Measurements from ENCODE around the gene LRP1-AS.

Gene LRP1-AS

DNA sequence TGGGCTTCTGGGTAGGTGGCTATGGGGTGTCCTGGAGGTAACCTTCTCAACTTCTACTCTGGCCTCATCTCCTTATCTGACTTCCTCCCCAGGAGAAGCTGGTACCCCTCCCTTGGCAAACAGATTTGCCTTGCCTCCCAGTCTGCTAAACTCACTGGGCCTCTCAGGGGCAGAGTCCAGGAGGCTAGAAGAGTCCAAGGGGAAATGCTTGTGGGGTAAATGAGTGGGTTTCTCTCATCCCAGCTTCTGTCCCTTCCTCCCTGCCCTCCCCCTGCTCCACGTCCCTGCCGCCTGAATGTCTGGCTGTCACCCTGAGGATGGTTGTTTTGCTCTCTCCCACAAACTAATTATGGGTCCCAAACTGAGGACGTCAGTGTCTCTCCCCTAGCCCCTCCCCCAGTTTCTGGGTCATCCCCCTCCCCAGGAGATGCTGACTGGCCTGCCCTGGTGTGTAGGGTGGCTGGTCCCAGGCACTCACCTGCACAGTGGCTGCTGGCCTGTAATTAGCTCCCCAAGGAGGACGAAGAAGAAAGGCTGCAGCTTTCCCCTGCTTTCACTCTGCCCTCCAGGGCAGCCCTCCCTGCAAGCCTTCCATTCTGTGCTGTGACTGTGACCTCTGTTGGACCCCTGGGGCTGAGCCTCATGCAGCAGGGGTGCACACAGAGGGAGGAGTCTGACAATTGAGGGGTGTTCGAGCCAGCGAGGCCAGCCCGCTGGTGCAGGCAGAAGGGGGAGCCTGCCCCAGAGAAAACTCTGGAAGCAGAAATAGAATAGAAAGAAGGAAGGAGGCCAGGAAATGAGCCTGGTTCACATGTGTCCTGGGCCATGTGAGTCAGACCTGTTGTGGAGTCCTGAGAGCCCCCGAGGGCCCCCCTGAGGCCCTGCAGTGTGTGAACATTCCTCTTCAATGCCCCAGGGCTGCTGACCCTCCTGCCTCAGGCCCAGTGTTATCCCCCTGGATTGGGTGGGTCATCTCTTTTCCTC, at the start of gene LRP1-AS:
LRP1-AS (minus strand) TSS at position 659 of the 984 bp plus-strand sequence.
- DNase-seq, result no peak

DNA sequence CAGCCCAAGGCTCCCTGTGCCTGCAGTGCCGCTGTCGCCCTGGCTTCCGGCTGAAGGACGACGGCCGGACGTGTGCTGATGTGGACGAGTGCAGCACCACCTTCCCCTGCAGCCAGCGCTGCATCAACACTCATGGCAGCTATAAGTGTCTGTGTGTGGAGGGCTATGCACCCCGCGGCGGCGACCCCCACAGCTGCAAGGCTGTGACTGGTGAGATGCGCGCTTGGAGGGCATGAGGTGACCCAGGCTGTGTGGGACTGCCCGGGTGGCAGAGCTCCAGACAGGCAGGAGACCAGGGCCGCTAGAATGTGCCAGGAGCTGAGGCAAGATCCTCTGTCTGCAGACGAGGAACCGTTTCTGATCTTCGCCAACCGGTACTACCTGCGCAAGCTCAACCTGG, 49.5 kb upstream of the LRP1-AS start:
- DNase-seq, result no peak

DNA sequence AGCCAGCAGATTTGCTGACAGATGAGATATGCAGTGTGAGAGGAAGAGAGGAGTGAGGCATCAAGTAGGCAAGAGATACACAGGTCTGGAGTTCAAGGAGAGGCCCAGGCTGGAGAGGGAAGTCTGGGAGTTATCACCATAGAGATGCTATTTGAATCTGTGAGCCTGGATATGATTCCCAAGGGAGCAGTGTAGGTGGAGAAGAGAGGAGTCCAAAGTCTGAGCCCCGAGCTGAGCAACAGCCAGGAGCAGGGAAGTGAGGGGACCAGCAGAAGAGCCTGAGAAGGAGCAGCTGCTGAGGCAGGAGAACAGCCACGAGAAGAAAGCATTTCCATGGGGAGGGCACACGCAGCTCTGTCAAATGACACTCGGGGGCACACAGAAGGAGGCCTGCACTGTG, 49.0 kb upstream of the LRP1-AS start:
- no peak for DNase-seq

DNA sequence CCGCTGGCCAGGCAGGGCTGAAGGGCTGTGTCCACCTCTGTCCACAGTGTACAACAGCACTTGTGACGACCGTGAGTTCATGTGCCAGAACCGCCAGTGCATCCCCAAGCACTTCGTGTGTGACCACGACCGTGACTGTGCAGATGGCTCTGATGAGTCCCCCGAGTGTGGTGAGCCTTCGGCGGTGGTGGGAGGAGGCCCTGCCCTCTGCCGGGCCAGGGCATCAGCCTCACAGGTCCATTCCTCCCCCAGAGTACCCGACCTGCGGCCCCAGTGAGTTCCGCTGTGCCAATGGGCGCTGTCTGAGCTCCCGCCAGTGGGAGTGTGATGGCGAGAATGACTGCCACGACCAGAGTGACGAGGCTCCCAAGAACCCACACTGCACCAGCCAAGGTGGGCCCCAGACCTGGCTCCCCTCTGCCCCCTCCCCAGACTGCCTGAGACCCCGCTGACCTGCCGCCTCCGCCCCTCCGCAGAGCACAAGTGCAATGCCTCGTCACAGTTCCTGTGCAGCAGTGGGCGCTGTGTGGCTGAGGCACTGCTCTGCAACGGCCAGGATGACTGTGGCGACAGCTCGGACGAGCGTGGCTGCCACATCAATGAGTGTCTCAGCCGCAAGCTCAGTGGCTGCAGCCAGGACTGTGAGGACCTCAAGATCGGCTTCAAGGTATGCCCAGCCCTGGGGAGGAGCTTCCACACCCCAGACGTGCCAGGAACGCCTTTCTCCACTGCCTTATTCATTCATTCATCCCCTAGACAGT, 48.4 kb upstream of the LRP1-AS start:
- DNase-seq, result no peak

DNA sequence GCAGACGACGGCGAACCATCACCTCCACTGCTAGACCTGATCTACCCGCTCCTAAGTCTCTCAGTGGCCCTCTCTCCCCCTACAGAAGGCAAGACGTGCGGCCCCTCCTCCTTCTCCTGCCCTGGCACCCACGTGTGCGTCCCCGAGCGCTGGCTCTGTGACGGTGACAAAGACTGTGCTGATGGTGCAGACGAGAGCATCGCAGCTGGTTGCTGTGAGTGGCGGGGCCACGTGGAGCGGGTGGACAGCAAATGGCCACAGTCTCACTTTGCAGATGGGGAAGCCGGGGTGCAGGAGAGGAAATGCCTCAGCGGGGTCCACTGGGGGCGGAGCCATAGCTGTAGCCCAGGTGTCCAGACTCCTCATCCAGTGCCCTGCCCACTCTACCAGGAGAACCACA, 47.8 kb upstream of the LRP1-AS start:
- DNase-seq, result no peak

DNA sequence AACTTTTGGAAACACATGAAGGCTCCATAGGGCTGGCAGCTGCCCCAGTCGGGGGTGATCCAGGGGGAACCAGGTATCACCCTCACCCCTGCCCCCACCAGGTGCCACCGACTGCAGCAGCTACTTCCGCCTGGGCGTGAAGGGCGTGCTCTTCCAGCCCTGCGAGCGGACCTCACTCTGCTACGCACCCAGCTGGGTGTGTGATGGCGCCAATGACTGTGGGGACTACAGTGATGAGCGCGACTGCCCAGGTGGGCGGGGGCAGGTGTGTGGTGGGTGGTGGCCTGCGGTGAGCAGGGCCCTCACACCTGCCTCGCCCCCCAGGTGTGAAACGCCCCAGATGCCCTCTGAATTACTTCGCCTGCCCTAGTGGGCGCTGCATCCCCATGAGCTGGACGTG, 46.8 kb upstream of the LRP1-AS start:
- no peak for DNase-seq

DNA sequence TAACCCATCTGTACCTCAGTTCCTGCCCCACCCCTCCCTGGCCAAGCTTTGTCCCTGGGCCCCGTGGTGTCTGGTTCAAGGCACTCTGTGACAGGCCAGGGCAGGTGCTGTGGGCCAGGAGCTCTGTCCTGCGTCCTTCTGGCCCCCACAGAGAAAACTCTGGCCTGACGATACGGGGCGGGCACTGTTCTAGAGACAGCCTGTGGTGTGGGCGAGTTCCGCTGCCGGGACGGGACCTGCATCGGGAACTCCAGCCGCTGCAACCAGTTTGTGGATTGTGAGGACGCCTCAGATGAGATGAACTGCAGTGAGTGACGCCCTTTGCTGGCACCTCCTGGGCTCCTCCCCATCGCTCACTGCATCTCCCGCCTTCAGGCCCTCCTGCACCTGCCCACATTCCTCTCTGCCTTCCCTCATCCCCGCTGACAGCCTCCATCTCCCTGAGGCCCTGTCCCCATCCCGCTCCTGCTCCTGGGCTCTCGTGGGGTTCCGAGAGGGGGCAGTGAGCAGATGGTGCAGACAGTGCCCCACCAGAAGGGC, 46.4 kb upstream of the LRP1-AS start:
- no peak for DNase-seq

DNA sequence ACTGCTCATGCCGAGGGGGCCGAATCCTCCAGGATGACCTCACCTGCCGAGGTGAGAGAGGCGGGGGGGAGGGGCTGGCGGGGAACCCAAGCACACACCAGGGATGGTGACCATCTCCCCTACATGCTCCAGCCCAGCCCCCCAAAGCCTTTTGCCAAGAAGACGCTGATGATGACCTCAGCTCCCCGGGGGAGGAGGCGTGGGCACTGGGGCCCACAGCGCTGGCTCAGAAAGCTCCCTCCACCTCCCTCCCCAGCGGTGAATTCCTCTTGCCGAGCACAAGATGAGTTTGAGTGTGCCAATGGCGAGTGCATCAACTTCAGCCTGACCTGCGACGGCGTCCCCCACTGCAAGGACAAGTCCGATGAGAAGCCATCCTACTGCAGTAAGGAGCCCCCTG, 45.5 kb upstream of the LRP1-AS start:
- no peak for DNase-seq

DNA sequence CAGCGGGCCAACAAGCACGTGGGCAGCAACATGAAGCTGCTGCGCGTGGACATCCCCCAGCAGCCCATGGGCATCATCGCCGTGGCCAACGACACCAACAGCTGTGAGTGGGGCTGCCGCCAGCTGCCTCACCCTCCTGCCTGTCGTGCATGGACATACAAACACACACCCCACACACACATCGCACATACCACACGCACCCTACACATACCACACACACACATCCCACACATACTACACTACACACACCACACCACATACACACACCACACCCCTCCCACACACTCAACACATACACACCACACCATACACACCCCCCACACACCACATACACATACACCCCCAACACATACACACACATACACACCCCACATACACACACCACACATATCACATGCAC, 44.0 kb upstream of the LRP1-AS start:
- no peak for DNase-seq

DNA sequence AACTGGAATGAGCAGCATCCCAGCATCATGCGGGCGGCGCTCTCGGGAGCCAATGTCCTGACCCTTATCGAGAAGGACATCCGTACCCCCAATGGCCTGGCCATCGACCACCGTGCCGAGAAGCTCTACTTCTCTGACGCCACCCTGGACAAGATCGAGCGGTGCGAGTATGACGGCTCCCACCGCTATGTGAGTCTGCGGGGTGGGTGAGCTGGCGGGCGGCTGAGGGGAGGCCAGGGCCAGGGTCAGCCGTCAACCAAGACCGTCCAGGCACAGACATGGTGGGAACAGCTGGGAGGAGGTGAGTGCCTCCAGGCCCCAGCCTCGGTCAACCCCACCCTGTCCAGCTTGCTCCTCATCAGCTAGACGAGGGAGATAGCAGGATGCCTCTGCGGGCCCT, 43.4 kb upstream of the LRP1-AS start:
- DNase-seq, result no peak

DNA sequence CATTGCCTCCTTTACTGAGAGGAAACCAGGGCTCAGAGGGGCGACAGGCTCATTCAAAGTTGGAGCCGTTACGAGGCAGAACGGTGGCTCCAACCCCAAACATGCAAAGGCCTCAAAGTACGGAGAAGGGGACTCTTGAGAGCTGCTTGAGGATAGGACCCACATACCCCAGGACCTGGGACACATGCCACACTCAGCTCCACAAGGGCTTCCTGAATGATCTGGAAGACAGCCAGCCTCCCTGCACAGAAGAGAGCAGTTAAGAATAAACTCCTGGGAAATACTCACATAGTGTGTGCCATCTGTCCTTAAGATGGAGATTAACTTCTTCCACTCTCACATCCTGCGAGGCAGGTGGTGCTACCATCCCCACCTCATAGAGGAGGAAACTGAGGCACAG, 42.6 kb upstream of the LRP1-AS start:
- DNase-seq, result no peak

DNA sequence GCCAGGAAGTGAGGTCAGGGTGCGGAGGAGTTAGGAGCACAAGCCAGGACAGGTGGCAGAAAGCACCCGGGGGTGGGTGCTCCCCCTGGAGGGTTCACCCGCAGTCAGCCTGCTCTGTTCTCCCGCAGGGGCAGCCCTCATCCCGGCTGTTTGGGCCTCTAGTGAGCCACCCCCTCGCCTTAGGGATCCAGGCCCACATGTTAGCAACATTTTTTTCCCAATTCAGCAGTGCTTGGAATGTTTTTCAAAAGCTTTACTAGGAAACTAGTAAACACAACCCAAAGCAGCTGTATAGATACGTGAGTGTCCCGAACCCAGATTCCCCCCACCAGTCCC, 40.6 kb upstream of the LRP1-AS start:
- DNase-seq, result no peak

DNA sequence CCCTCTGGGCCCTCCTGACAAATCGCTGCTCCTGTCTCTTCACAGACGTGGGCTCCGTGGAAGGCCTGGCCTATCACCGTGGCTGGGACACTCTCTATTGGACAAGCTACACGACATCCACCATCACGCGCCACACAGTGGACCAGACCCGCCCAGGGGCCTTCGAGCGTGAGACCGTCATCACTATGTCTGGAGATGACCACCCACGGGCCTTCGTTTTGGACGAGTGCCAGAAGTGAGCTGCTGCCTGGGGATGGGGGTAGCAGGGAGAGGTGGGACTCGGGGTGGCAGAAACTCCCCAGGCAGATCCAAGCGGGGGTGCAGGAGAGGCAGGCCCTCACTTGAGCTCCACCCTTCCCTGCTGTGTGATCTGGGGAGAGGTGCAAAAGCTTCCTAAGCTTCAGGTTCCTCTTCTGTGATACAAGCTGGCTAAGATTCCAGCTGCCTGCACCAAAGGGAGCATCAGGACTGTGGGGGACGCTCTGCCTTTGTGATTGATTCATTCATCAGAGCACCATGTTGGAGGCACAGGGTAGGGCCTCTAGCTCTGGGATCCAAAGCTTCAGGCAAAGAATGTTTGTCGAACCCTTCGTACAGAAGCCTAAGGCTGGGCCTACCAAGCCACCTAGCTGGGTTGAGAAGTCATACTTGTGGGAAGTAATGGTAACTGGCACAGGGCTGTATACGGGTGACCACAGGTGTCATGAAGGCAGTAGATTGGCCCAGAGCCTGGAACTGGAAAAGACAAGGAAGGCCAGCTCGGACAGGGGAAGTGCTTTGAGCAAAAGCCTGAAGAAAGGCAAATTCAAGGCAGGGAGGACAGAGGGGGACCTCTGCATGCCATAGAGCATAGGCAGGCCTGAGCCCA, 40.0 kb upstream of the LRP1-AS start:
- no peak for DNase-seq

DNA sequence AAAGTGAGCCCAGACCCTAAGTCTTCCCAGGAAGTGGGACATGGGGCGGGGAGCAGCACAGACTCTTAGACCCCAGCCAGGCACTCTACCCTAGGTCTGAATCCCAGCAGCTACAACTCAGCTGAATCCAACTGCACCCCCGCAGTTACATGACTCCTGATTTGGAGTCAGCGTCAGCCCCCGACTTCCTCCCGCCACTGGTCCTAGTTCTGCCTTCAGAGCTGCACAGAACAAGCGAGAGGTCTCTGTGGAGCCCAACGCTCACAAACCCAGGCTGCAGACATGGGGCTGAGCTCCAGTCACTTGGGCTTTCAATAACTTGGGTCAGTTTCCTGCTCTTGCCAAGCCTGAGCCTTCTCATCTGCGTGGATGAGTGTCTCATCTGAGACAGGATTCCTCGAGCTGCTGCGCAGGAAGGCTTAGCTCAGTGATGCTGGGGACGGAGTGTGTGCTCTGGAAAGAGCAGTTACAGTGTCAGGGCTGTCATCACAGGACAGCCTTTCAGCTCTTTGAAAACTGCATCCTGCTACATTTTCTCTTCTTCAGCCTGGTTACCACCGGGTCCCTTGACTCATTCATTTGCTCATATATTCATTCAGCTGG, 38.6 kb upstream of the LRP1-AS start:
- DNase-seq, result no peak

DNA sequence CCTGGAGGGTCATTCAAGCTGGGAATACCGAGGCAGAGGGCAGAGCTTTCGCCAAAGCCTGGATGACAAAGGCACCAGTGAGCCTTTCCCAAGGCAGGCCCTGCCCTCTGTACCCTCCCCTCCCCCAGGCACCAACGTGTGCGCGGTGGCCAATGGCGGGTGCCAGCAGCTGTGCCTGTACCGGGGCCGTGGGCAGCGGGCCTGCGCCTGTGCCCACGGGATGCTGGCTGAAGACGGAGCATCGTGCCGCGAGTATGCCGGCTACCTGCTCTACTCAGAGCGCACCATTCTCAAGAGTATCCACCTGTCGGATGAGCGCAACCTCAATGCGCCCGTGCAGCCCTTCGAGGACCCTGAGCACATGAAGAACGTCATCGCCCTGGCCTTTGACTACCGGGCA, 38.0 kb upstream of the LRP1-AS start:
- DNase-seq, result no peak

DNA sequence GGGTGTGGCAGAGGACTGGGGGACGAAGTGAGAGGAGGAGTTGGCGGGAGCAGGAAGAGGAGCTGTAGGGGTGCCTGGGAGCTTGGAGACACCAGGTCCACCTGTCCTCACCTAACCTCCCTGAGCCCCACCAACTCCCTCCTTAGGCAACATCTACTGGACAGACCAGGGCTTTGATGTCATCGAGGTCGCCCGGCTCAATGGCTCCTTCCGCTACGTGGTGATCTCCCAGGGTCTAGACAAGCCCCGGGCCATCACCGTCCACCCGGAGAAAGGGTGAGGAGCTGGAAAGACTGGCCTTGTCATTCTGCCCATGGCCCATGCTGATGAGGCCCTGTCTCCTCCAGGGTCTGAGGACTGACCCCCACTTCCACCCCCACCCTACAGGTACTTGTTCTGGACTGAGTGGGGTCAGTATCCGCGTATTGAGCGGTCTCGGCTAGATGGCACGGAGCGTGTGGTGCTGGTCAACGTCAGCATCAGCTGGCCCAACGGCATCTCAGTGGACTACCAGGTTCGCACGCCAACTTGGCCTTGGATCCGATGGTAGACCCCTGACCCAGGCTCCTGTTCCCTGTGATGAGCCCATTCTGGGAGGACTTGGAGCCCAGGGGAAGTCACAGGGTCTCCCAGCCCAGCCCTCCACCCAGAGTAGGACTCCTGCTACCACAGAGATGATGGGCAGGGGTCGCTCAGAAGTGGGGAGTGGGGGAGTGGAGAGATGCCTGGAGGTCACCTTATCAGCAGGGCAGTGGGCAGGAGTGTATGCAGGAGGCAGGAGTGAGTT, 36.7 kb upstream of the LRP1-AS start:
- no peak for DNase-seq

DNA sequence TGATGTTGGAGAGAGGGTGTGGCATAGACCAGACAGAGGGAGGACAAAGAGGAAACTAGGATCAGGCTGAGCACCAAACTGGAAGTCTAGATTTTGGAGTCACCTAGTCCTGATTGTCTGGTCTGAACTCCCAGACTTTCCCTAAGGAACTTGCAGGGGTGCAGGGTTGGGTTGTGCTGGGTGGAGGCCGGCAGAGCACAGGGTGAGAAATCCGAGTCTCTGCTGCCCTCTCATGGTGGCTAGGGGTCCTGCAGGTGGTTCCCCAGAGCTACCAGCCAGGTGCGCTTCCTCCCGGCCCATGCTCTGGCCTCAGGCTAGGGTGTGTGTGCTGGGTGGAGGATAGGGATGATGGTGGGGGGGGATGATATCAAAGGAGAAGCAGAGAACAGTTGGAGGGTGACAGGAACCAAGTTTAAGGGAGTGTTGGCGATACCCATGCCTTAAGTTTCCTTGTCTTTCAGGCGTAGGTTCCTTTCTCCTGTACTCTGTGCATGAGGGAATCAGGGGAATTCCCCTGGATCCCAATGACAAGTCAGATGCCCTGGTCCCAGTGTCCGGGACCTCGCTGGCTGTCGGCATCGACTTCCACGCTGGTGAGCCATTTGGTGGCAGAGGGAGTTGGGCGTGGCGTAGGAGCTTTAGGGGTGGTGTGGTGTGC, 35.6 kb upstream of the LRP1-AS start:
- DNase-seq, result peak; percentile 60

DNA sequence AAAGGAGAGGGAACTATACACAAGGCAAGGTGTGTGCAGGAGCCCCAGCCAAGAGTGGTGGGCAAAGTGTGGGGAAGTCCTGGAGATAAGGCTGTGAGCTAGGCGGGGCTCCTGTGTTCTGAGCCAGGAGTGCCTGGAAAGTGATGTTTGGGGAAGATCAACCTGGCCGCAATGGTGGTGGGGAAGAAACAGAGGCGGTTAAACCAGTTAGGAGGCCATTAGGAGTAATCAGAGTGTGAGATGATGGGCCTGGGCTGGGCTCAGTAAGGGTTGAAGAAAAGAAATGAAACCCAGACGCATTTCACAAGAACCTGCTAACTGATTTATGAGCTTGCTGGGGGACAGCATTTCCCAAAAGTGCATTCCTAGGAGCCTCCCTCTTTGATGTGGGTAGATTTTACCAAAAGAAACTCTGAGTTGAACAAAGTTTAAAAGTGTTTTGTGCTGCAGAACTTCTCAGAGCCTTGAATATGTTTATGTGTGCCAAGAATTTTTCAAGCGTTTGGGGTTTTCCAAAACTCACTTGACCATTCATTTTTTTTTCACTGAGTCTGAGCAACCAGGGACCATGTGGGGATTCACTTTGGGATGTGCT, 34.2 kb upstream of the LRP1-AS start:
- DNase-seq, result no peak

DNA sequence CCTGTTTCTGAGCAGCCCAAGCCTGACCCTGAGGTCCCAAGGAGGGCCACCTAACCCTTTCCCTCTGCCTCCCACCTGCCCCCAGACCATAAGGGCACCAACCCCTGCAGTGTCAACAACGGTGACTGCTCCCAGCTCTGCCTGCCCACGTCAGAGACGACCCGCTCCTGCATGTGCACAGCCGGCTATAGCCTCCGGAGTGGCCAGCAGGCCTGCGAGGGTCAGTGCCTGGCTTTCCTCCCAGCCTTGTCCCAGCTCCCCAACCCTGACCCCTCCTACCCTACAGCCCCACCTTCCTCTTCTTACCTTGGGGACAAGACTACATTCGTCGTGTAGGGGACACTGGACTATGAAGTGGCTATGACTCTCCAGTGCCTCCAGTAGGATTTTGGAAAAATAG, 33.7 kb upstream of the LRP1-AS start:
- DNase-seq, result no peak

DNA sequence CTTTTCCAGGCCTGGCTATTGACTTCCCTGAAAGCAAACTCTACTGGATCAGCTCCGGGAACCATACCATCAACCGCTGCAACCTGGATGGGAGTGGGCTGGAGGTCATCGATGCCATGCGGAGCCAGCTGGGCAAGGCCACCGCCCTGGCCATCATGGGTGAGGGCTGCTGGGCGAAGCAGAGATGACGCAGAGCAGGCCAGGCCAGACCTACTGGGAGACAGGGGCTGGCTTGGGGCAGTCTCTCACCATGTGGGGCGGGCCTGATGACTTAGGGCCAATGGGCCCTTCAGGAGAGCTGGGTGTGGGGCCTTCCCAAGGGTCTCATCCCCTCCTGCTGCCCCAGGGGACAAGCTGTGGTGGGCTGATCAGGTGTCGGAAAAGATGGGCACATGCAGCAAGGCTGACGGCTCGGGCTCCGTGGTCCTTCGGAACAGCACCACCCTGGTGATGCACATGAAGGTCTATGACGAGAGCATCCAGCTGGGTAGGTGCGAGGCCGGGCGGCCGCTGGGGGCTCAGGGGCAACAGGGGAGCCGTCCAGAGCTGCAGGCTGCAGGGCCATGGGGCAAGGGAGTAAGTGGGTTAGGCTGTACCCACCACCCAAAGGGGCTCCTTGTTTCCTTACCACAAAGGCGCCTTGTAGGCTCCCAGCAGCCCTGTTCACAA, 33.0 kb upstream of the LRP1-AS start:
- no peak for DNase-seq
